Esophagus squamous epithelium (tissue), 4 donors: ENCODE results near the gene PTGER2.

Experiments
- POLR2A ChIP-seq, 4 donors: fragments of 450-650 bp; IDR thresholded peaks; one replicate each; pipeline ENCODE4 v1.6.1; 2017; ENCODE audit warnings: antibody characterized with exemption in 4 of 4, mild to moderate bottlenecking in 4 of 4, moderate library complexity in 3 of 4
- TF ChIP-seq, protein P1 (sequence below), 6 experiments: fragments of 450-650 bp in 4 of 6; fragments of 200-600 bp in 2 of 6; sonication (generic) in 2 of 6; IDR thresholded peaks; one replicate each; pipeline ENCODE4 v1.5.1; 2016 to 2019; ENCODE audit warnings: antibody characterized with exemption in 6 of 6, mild to moderate bottlenecking in 4 of 6, moderate library complexity in 4 of 6

DNA sequence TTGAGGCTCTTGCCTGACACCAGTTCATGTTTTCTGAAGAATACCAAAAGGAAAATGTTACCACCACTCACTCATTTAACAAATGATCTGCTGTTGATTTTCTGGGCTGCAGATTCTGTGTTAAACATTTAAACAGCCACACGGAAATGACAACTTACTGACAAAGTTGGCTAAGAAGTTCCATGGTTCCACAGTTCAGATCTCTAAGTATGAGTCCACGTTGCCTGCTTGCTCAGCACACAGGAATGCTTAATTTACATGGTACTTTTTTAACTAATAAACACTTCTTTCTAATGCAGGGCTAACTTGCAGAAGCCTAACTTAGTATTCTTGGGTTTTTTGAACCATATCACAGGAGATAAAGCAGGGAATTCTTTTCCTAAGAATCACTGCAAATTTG, 34.7 kb downstream of the PTGER2 start:
- TF ChIP-seq, protein P1, sequence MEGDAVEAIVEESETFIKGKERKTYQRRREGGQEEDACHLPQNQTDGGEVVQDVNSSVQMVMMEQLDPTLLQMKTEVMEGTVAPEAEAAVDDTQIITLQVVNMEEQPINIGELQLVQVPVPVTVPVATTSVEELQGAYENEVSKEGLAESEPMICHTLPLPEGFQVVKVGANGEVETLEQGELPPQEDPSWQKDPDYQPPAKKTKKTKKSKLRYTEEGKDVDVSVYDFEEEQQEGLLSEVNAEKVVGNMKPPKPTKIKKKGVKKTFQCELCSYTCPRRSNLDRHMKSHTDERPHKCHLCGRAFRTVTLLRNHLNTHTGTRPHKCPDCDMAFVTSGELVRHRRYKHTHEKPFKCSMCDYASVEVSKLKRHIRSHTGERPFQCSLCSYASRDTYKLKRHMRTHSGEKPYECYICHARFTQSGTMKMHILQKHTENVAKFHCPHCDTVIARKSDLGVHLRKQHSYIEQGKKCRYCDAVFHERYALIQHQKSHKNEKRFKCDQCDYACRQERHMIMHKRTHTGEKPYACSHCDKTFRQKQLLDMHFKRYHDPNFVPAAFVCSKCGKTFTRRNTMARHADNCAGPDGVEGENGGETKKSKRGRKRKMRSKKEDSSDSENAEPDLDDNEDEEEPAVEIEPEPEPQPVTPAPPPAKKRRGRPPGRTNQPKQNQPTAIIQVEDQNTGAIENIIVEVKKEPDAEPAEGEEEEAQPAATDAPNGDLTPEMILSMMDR (IDR thresholded peaks at IDR 0.05): no peak
- no peak for TF ChIP-seq POLR2A (IDR thresholded peaks at IDR 0.05)
